ENCODE measurements around the gene FN1. TPM values are rescaled to one million over a fixed set of nuclear protein-coding genes. Genes with fewer than 3 reads are reported as not detected.

Gene FN1
- polyA plus RNA-seq, 2 of the 4 experiments (the other 2 are of a cell fraction): 203 to 500 TPM

- Histone ChIP-seq H3K4me3 (peak overlapping the region; percentile 69), H3K9me3 (no peaks in the 10 kb centered on the region), H3K4me2 (peak overlapping the region; percentile 85), H3K4me1 (peaks cover 63% of the 10 kb centered on the region), H3K27ac (peak overlapping the region; percentile 82 to 92)
- ATAC-seq (no peak), DNase-seq (ENCODE audit: low read depth in 1 of 2, low spot score in 1 of 2) (no peak), FAIRE-seq (no peak)
- POLR2A ChIA-PET: no interaction called here
- CTCF ChIA-PET: interaction anchor here (0.8 kb wide), 1 partner anchor 54 kb away, joined by 3 read pairs; no protein-coding TSS in a partner anchor
- 46% methylated on average over 10 of the region's 10 CpGs for WGBS (ENCODE audit: missing lambda C conversion rate)
- TF ChIP-seq HES2 (IDR thresholded peaks at IDR 0.05): no peak
- TF ChIP-seq POLR2A (IDR thresholded peaks at IDR 0.05; ENCODE audit: low read length): no peak
Observed at GRCh38 chr2:215434447-215435279, 1.2 kb downstream of the FN1 start.

GRCh38 chr2:215432759-215433594 is 2.9 kb downstream of the FN1 start:
- H3K4me3 ChIP-seq: peak overlapping the region; percentile 22; the same call in 1 of the 3 replicates
- no peaks in the 10 kb centered on the region for H3K9me3 ChIP-seq
- peak overlapping the region; percentile 27 to 66; a peak in 5 of 6 replicates for H3K27ac ChIP-seq
- ChIA-PET POLR2A (interaction anchor here (0.6 to 0.8 kb wide), 2 partner anchors 12 to 397 kb away, joined by 3 to 11 read pairs; no protein-coding TSS in a partner anchor), CTCF (interaction anchor here (0.8 kb wide), 1 partner anchor 498 kb away, joined by 4 read pairs; no protein-coding TSS in a partner anchor)
- 79% methylated on average over 8 of the region's 8 CpGs for WGBS (ENCODE audit: missing lambda C conversion rate)
- peak overlapping the region; percentile 85 for H3K4me2 ChIP-seq
- no peak for FAIRE-seq
- TF ChIP-seq POLR2AphosphoS2 (conservative IDR thresholded peaks at IDR 0.05; ENCODE audit: low read length): no peak
- no peak for TF ChIP-seq HDAC2 (IDR thresholded peaks at IDR 0.05)
- peak; percentile 1; the same call in 1 of the 2 replicates for TF ChIP-seq REST (IDR thresholded peaks at IDR 0.05)
- TF ChIP-seq EHMT2 (IDR thresholded peaks at IDR 0.05; ENCODE audit: low read depth): no peak
- TF ChIP-seq ATOH8 (CRISPR knock-in tag; IDR thresholded peaks at IDR 0.05; ENCODE audit: low read depth): no peak
- no peak for TF ChIP-seq E2F6 (IDR thresholded peaks at IDR 0.05; ENCODE audit: borderline replicate concordance, low read depth)
- peaks cover 59% of the 10 kb centered on the region for H3K4me1 ChIP-seq
- no peak for DNase-seq (ENCODE audit: low read depth in 1 of 2, low spot score in 1 of 2)
- ATAC-seq: no peak

- no peak for ATAC-seq
Observed at GRCh38 chr2:215431778-215432758, 3.8 kb downstream of the FN1 start.

More at GRCh38 chr2:215431778-215432758, 3.8 kb downstream of the FN1 start:
- Histone ChIP-seq H3K4me3 (no peak overlapping the region), H3K4me2 (peak overlapping the region; percentile 85; the same call in 1 of the 3 replicates), H3K9me3 (no peaks in the 10 kb centered on the region), H3K27ac (peak overlapping the region in 1 of 2 experiments; percentile 15; a peak in 2 of 6 replicates), H3K4me1 (peaks cover 51% of the 10 kb centered on the region)
- FAIRE-seq (no peak), DNase-seq (ENCODE audit: low read depth in 1 of 2, low spot score in 1 of 2) (no peak)
- CTCF ChIA-PET: interaction anchor here (0.6 to 1.5 kb wide), 2 partner anchors 14 to 73 kb away, joined by 3 read pairs; no protein-coding TSS in a partner anchor
- POLR2A ChIA-PET: no interaction called here
- WGBS (ENCODE audit: missing lambda C conversion rate): 89% methylated on average over 7 of the region's 7 CpGs
- TF ChIP-seq RCOR1 (IDR thresholded peaks at IDR 0.05; ENCODE audit: low read depth, low read length): no peak

Measured in A549 (cell line).